Neural progenitor cell (in vitro differentiated cells): Measurements from ENCODE around the gene IL17RE. TPM values are rescaled to one million over a fixed set of nuclear protein-coding genes. Genes with fewer than 3 reads are reported as not detected.

Source experiments
- DNase-seq: peaks from one replicate; pipeline ENCODE4 v3.0.0-alpha.2; 2016; ENCODE audit warnings: low spot score
- H2AFZ ChIP-seq: fragments of 200-600 bp; sonication (generic); replicated peaks from 2 replicates; pipeline ENCODE4 v1.6.1; 2016; ENCODE audit warnings: antibody characterized with exemption
- H3F3A ChIP-seq: fragments of 200-600 bp; sonication (generic); 2 replicates; pipeline ENCODE4 v1.6.1; 2016; ENCODE audit warnings: antibody characterized with exemption, low read depth
- H3K27ac ChIP-seq: fragments of 200-600 bp; sonication (generic); 2 replicates; pipeline ENCODE4 v1.5.1; 2016; ENCODE audit warnings: mild to moderate bottlenecking
- H3K27me3 ChIP-seq: fragments of 200-600 bp; sonication (generic); 2 replicates; pipeline ENCODE4 v1.6.1; 2016; ENCODE audit warnings: mild to moderate bottlenecking, moderate library complexity
- H3K36me3 ChIP-seq: fragments of 200-600 bp; sonication (generic); 2 replicates; pipeline ENCODE4 v1.5.1; 2016
- H3K4me1 ChIP-seq: fragments of 200-600 bp; sonication (generic); 2 replicates; pipeline ENCODE4 v1.6.1; 2016; ENCODE audit warnings: mixed run types
- H3K4me2 ChIP-seq: fragments of 200-600 bp; sonication (generic); 2 replicates; pipeline ENCODE4 v1.6.1; 2016
- H3K4me3 ChIP-seq: fragments of 200-600 bp; sonication (generic); 2 replicates; pipeline ENCODE4 v1.5.1; 2016
- H3K79me2 ChIP-seq: fragments of 200-600 bp; sonication (generic); 2 replicates; pipeline ENCODE4 v1.6.1; 2016; ENCODE audit warnings: low read depth
- H3K9ac ChIP-seq: fragments of 200-600 bp; sonication (generic); 2 replicates; pipeline ENCODE4 v1.6.1; 2016
- H3K9me3 ChIP-seq: fragments of 200-600 bp; sonication (generic); 2 replicates; pipeline ENCODE4 v1.5.1; 2016; ENCODE audit warnings: low read depth
- H4K20me1 ChIP-seq: fragments of 200-600 bp; sonication (generic); 2 replicates; pipeline ENCODE4 v1.6.1; 2016; ENCODE audit warnings: low read depth
- H3K27ac Mint-ChIP-seq: 3 replicates; pipeline ENCODE4 v1.8.0; 2021; ENCODE audit warnings: mixed read lengths
- H3K27me3 Mint-ChIP-seq: 2 replicates; pipeline ENCODE4 v1.8.0; 2022; ENCODE audit warnings: low read depth, mild to moderate bottlenecking, inconsistent platforms, moderate library complexity, mixed read lengths; ENCODE audit not compliant: insufficient read depth
- H3K36me3 Mint-ChIP-seq: 3 replicates; pipeline ENCODE4 v1.8.0; 2021; ENCODE audit warnings: mixed read lengths
- H3K4me1 Mint-ChIP-seq: 3 replicates; pipeline ENCODE4 v1.8.0; 2021; ENCODE audit warnings: mixed read lengths
- H3K4me3 Mint-ChIP-seq: 3 replicates; pipeline ENCODE4 v1.8.0; 2021; ENCODE audit warnings: mild to moderate bottlenecking, moderate library complexity, mixed read lengths
- H3K9me3 Mint-ChIP-seq: 3 replicates; pipeline ENCODE4 v1.8.0; 2020; ENCODE audit warnings: mixed read lengths
- CTCF ChIP-seq: fragments of 200-600 bp; sonication (generic); IDR thresholded peaks from 2 replicates; pipeline ENCODE4 v1.5.1; 2017; ENCODE audit warnings: antibody characterized with exemption, mild to moderate bottlenecking
- EZH2 ChIP-seq: fragments of 200-600 bp; sonication (generic); IDR thresholded peaks from 2 replicates; pipeline ENCODE4 v1.6.1; 2017; ENCODE audit warnings: antibody characterized with exemption, mild to moderate bottlenecking, moderate library complexity
- EZH2phosphoT487 ChIP-seq: fragments of 200-600 bp; sonication (generic); IDR thresholded peaks from 2 replicates; pipeline ENCODE4 v1.6.1; 2017; ENCODE audit warnings: antibody characterized with exemption
- small RNA-seq: library from RNA; depleted of rRNA; stranded (forward); fragments of <200 nt; gene quantifications from one replicate; pipeline ENCODE3, GENCODE V24; 2015
- total RNA-seq: library from RNA; depleted of rRNA; stranded (reverse); fragments of >200 nt; gene quantifications from 2 replicates; pipeline ENCODE4 v1.2.3, GENCODE V29; 2015; ENCODE audit warnings: low replicate concordance

Gene IL17RE
- total RNA-seq, 1 donor from 2014 or later, result not detected

- no peak for TF ChIP-seq EZH2phosphoT487
- TF ChIP-seq EZH2, result no peak
- TF ChIP-seq CTCF, result peak; percentile 22
- H3K9me3 ChIP-seq, result no peaks in the 10 kb centered on the region
- Mint-ChIP-seq H3K27me3 (peaks cover 9% of the 10 kb centered on the region), H3K4me1 (peaks cover 14% of the 10 kb centered on the region), H3K36me3 (no peaks in the 10 kb centered on the region), H3K9me3 (no peaks in the 10 kb centered on the region), H3K27ac (no peak overlapping the region), H3K4me3 (no peak overlapping the region)
- no peaks in the 10 kb centered on the region for H4K20me1 ChIP-seq
- no peak overlapping the region for H3K9ac ChIP-seq
- H3K27me3 ChIP-seq, result peaks cover 13% of the 10 kb centered on the region
- no peaks in the 10 kb centered on the region for H3K36me3 ChIP-seq
- H3K4me3 ChIP-seq, result no peak overlapping the region
- H3K27ac ChIP-seq, result no peak overlapping the region
- H3K4me2 ChIP-seq, result no peak overlapping the region
- peaks cover 12% of the 10 kb centered on the region for H3F3A ChIP-seq
- H3K4me1 ChIP-seq, result no peaks in the 10 kb centered on the region
- DNase-seq, result no peak
- no peak overlapping the region for H2AFZ ChIP-seq
- H3K79me2 ChIP-seq, result no peaks in the 10 kb centered on the region
Observed at GRCh38 chr3:9957214-9957613, 54.6 kb downstream of the IL17RE start.

- H3K27ac Mint-ChIP-seq, result no peak overlapping the region
Observed at GRCh38 chr3:9965200-9965875, 62.7 kb downstream of the IL17RE start.

More at GRCh38 chr3:9965200-9965875, 62.7 kb downstream of the IL17RE start:
- no peak overlapping the region for H3K9ac ChIP-seq
- no peaks in the 10 kb centered on the region for H3K4me1 Mint-ChIP-seq
- H4K20me1 ChIP-seq, result no peaks in the 10 kb centered on the region
- H3K9me3 Mint-ChIP-seq, result no peaks in the 10 kb centered on the region
- peaks cover 12% of the 10 kb centered on the region for H3K36me3 Mint-ChIP-seq
- H3K27me3 Mint-ChIP-seq, result no peaks in the 10 kb centered on the region
- H3K79me2 ChIP-seq, result no peaks in the 10 kb centered on the region
- no peaks in the 10 kb centered on the region for H3F3A ChIP-seq
- no peak overlapping the region for H3K27ac ChIP-seq
- no peaks in the 10 kb centered on the region for H3K4me1 ChIP-seq
- no peak overlapping the region for H2AFZ ChIP-seq
- H3K9me3 ChIP-seq, result no peaks in the 10 kb centered on the region
- no peaks in the 10 kb centered on the region for H3K27me3 ChIP-seq
- H3K4me3 ChIP-seq, result no peak overlapping the region
- H3K36me3 ChIP-seq, result no peaks in the 10 kb centered on the region
- TF ChIP-seq EZH2phosphoT487 (no peak), EZH2 (no peak), CTCF (no peak)
- H3K4me2 ChIP-seq, result no peak overlapping the region
- DNase-seq, result no peak
- H3K4me3 Mint-ChIP-seq, result no peak overlapping the region

Small RNAs within 50 kb of the gene (small RNA-seq; reads per million reads assigned to genes)
- not detected for gene RNU6-882P

Other genes starting within 250 kb of the IL17RE start
- gene CPNE9, start 199.0 kb upstream of the IL17RE start, total RNA-seq, result 0.43 TPM in 1 of 2 replicates, not detected in the other
- 12.1 and 17.5 TPM in 2 replicates for gene BRPF1, start 171.1 kb upstream of the IL17RE start, total RNA-seq
- gene OGG1, start 152.9 kb upstream of the IL17RE start, total RNA-seq, result 15.8 and 33.8 TPM in 2 replicates
- 24.9 and 32.4 TPM in 2 replicates for gene CAMK1, start 132.9 kb upstream of the IL17RE start, total RNA-seq
- 50.8 and 86.3 TPM in 2 replicates for gene TADA3, start 110.4 kb upstream of the IL17RE start, total RNA-seq
- 126 and 146 TPM in 2 replicates for gene ARPC4, start 109.8 kb upstream of the IL17RE start, total RNA-seq
- gene TTLL3, start 92.6 kb upstream of the IL17RE start, total RNA-seq, result 15.0 and 36.1 TPM in 2 replicates
- 30.5 and 50.2 TPM in 2 replicates for gene RPUSD3, start 58.8 kb upstream of the IL17RE start, total RNA-seq
- not detected in 2 replicates for gene CIDEC, start 22.6 kb upstream of the IL17RE start, total RNA-seq
- 32.7 and 42.1 TPM in 2 replicates for gene JAGN1, start 12.2 kb upstream of the IL17RE start, total RNA-seq
- gene IL17RC, start 14.2 kb downstream of the IL17RE start, total RNA-seq, result 3.1 and 6.5 TPM in 2 replicates
- gene CRELD1, start 31.0 kb downstream of the IL17RE start, total RNA-seq, result 14.1 and 28.7 TPM in 2 replicates
- gene PRRT3, start 49.6 kb downstream of the IL17RE start, total RNA-seq, result 2.6 and 11.6 TPM in 2 replicates
- 37.1 and 50.2 TPM in 2 replicates for gene EMC3, start 84.0 kb downstream of the IL17RE start, total RNA-seq
- gene FANCD2, start 123.6 kb downstream of the IL17RE start, total RNA-seq, result 85.0 and 117 TPM in 2 replicates
- not detected in 2 replicates for gene FANCD2OS, start 205.4 kb downstream of the IL17RE start, total RNA-seq
- gene BRK1, start 212.8 kb downstream of the IL17RE start, total RNA-seq, result 123 and 133 TPM in 2 replicates
- 86.0 and 86.3 TPM in 2 replicates for gene VHL, start 238.9 kb downstream of the IL17RE start, total RNA-seq